HepG2 (cell line): ENCODE measurements around the gene PRR15L. TPM values are rescaled to one million over a fixed set of nuclear protein-coding genes. Genes with fewer than 3 reads are reported as not detected.

ENCODE experiments used
- ATAC-seq: fragments of 200-7000 bp; cut with Tn5 transposase; 3 replicates; pipeline ENCODE4 v1.9.1; 2020; ENCODE audit warnings: mild to moderate bottlenecking, moderate library complexity
- BruUV-seq: library from RNA; stranded (reverse); fragments of 400-500 nt; replicated peaks from 2 replicates; lab custom pipeline; 2021; lab: Mats Ljungman, UMichigan
- CTCF ChIA-PET: fragments of 300-600 bp; formaldehyde crosslinking; extraction: SDS; loops from one replicate; lab custom pipeline; 2021; ENCODE audit warnings: low total read pairs, inconsistent platforms, low intra/inter-chr PET ratio; lab: Yijun Ruan, JAX
- POLR2A ChIA-PET: fragments of 350-600 bp; sonication (Branson Sonifier 250); formaldehyde crosslinking; loops from one replicate; lab custom pipeline; 2020; ENCODE audit warnings: antibody characterized with exemption, inconsistent platforms; lab: Yijun Ruan, JAX
- DNase-seq: peaks from one replicate; pipeline ENCODE4 v3.0.0-alpha.2; 2015; ENCODE audit warnings: low spot score
- FAIRE-seq: peaks from 3 replicates; lab custom pipeline; 2011; peaks lifted over from hg19 to GRCh38; lab: Jason Lieb, UNC
- H2AFZ ChIP-seq: one replicate; pipeline ENCODE4 v1.6.1; 2011; ENCODE audit warnings: low read length, inconsistent platforms
- H3K27ac ChIP-seq: fragments of 300-600 bp; 3 replicates; pipeline ENCODE4 v1.8.0; 2011; ENCODE audit warnings: mixed run types, mild to moderate bottlenecking, mixed read lengths, low read length, inconsistent platforms; ENCODE audit not compliant: insufficient read depth; ENCODE audit errors: extremely low read length
- H3K27me3 ChIP-seq, 2 experiments: fragments of 200-600 bp in 1 of 2; 2 replicates in 1 of 2; 3 replicates in 1 of 2; pipeline versions ENCODE4 v1.6.0 to v1.8.0; 2011; ENCODE audit warnings: low read length in 2 of 2, mild to moderate bottlenecking in 2 of 2, moderate library complexity in 2 of 2, inconsistent platforms in 1 of 2; ENCODE audit not compliant: insufficient read depth in 2 of 2, control insufficient read depth in 1 of 2
- H3K36me3 ChIP-seq, 2 experiments: fragments of 200-600 bp in 1 of 2; replicated peaks in 1 of 2; 2 replicates in 1 of 2; 3 replicates in 1 of 2; pipeline versions ENCODE4 v1.5.1 to v1.8.0; 2011; ENCODE audit warnings: low read length in 2 of 2, inconsistent platforms in 1 of 2; ENCODE audit not compliant: insufficient read depth in 2 of 2, control insufficient read depth in 1 of 2
- H3K4me1 ChIP-seq: 2 replicates; pipeline ENCODE4 v1.5.1; 2012; ENCODE audit warnings: low read length, inconsistent platforms; ENCODE audit not compliant: insufficient read depth
- H3K4me2 ChIP-seq: 2 replicates; pipeline ENCODE4 v1.6.0; 2011; ENCODE audit warnings: low read depth, low read length, inconsistent platforms
- H3K4me3 ChIP-seq, 3 experiments: fragments of 200-600 bp in 1 of 3; sonication (generic), shearing (Covaris generic) in 1 of 3; replicated peaks in 1 of 3; 2 replicates each; pipeline ENCODE4 v1.5.1; 2011 to 2016; ENCODE audit warnings: low read length in 3 of 3, inconsistent platforms in 2 of 3, low read depth in 2 of 3, mild to moderate bottlenecking in 2 of 3, control low read depth in 1 of 3, mixed read lengths in 1 of 3; ENCODE audit not compliant: insufficient read depth in 1 of 3
- H3K79me2 ChIP-seq: one replicate; pipeline ENCODE4 v1.6.1; 2011; ENCODE audit warnings: low read length, inconsistent platforms; ENCODE audit not compliant: insufficient read depth
- H3K9ac ChIP-seq: 2 replicates; pipeline ENCODE4 v1.6.0; 2011; ENCODE audit warnings: mild to moderate bottlenecking, low read depth, low read length, inconsistent platforms; ENCODE audit not compliant: insufficient read depth
- H3K9me3 ChIP-seq: 2 replicates; pipeline ENCODE4 v1.5.1; 2012; ENCODE audit warnings: mild to moderate bottlenecking, low read length
- H4K20me1 ChIP-seq: 2 replicates; pipeline ENCODE4 v1.6.0; 2011; ENCODE audit warnings: inconsistent platforms, mild to moderate bottlenecking, low read length, moderate library complexity; ENCODE audit not compliant: insufficient read depth
- AGO2 ChIP-seq: fragments of 200-400 bp; formaldehyde crosslinking; optimal IDR thresholded peaks from 2 replicates; pipeline ENCODE3; 2017; ENCODE audit warnings: mild to moderate bottlenecking, low read depth, low read length, moderate library complexity
- CEBPB ChIP-seq: IDR thresholded peaks from 2 replicates; pipeline ENCODE4 v1.6.1; 2011; ENCODE audit warnings: low read depth, low read length, improper control_type of control experiment, borderline replicate concordance
- CENPT ChIP-seq: sonication (generic); formaldehyde crosslinking; IDR thresholded peaks from 2 replicates; pipeline ENCODE4 v1.8.0; 2022; ENCODE audit warnings: low read depth, mild to moderate bottlenecking, moderate library complexity, missing genetic modification reagents
- DNMT1 ChIP-seq: sonication (generic); formaldehyde crosslinking; IDR thresholded peaks from 2 replicates; pipeline ENCODE4 v1.5.1; 2020; ENCODE audit warnings: mild to moderate bottlenecking, missing genetic modification reagents
- MAZ ChIP-seq, 2 experiments: sonication (generic) in 1 of 2; formaldehyde crosslinking in 1 of 2; IDR thresholded peaks; 2 replicates each; pipeline versions ENCODE4 v1.5.0 to v1.6.1; 2012 to 2020; ENCODE audit warnings: low read depth in 2 of 2, mild to moderate bottlenecking in 2 of 2, borderline replicate concordance in 1 of 2, improper control_type of control experiment in 1 of 2, low read length in 1 of 2, missing genetic modification reagents in 1 of 2, moderate library complexity in 1 of 2
- MED8 ChIP-seq: sonication (generic); formaldehyde crosslinking; IDR thresholded peaks from 2 replicates; pipeline ENCODE4 v1.8.1; 2023; ENCODE audit warnings: mild to moderate bottlenecking, missing genetic modification reagents; ENCODE audit not compliant: insufficient replicate concordance
- MZF1 ChIP-seq: sonication (generic); formaldehyde crosslinking; IDR thresholded peaks from 2 replicates; pipeline ENCODE4 v1.8.1; 2023; ENCODE audit warnings: mild to moderate bottlenecking, missing genetic modification reagents, borderline replicate concordance
- PAF1 ChIP-seq: IDR thresholded peaks from 2 replicates; pipeline ENCODE4 v1.6.1; 2016; ENCODE audit warnings: missing genetic modification reagents, missing compliant biosample characterization
- SMAD1 ChIP-seq: sonication (generic); formaldehyde crosslinking; IDR thresholded peaks from 2 replicates; pipeline ENCODE4 v1.4.0; 2020; ENCODE audit warnings: missing genetic modification reagents, low read depth, mild to moderate bottlenecking, borderline replicate concordance
- YEATS2 ChIP-seq: sonication (generic); formaldehyde crosslinking; IDR thresholded peaks from 2 replicates; pipeline ENCODE4 v1.4.0; 2020; ENCODE audit warnings: missing genetic modification reagents, borderline replicate concordance
- ZFP37 ChIP-seq: sonication (generic); formaldehyde crosslinking; IDR thresholded peaks from 2 replicates; pipeline ENCODE4 v1.4.0; 2020; ENCODE audit warnings: missing genetic modification reagents, borderline replicate concordance
- ZNF282 ChIP-seq: fragments of 450-650 bp; IDR thresholded peaks from 2 replicates; pipeline ENCODE4 v1.6.1; 2018; ENCODE audit not compliant: partially characterized antibody
- ZNF556 ChIP-seq: sonication (generic); formaldehyde crosslinking; IDR thresholded peaks from 2 replicates; pipeline ENCODE4 v1.4.0; 2020; ENCODE audit warnings: mild to moderate bottlenecking, missing genetic modification reagents, borderline replicate concordance
- ZNF629 ChIP-seq: sonication (generic); formaldehyde crosslinking; conservative IDR thresholded peaks from 2 replicates; pipeline ENCODE4 v1.5.0; 2020; ENCODE audit warnings: missing genetic modification reagents
- WGBS: methylation state at CpG from one replicate; pipeline ENCODE4 v1.1.6; 2017; ENCODE audit warnings: low lambda C conversion rate; 5-methylcytosine and 5-hydroxymethylcytosine counted together
- in situ Hi-C: cut with HindIII; loops from 2 replicates; pipeline ENCODE4 v1.10.0; 2017; ENCODE audit warnings: low pct_unique_long_range_greater_than_20kb; ENCODE audit not compliant: extremely low pct_ligation_motif_present
- intact Hi-C: fragments of 100-400 bp; cut with micrococcal nuclease; formaldehyde crosslinking; loops from one replicate; pipeline ENCODE4 v1.10.0; 2022; ENCODE audit not compliant: unreplicated experiment
- polyA plus RNA-seq, 8 experiments: library from polyadenylated mRNA; depleted of rRNA in 3 of 8; stranded (reverse) in 7 of 8; unstranded in 1 of 8; fragments of >200 nt; fragmentation: Illumina TruSeq in 4 of 8; extraction: Trizol in 4 of 8; gene quantifications; 2 replicates each; pipeline versions ENCODE4 v1.2.1 to v1.2.3, GENCODE V29; 2011 to 2016; ENCODE audit warnings: low read depth in 4 of 8, missing spikeins in 1 of 8, mixed read lengths in 1 of 8; ENCODE audit not compliant: insufficient read depth in 1 of 8
- total RNA-seq, 5 experiments: library from RNA; depleted of rRNA; stranded (reverse); fragments of >200 nt; fragmentation: Illumina TruSeq; extraction: Trizol; gene quantifications; 2 replicates each; pipeline ENCODE4 v1.2.3, GENCODE V29; 2016; ENCODE audit warnings: low read depth in 1 of 5
- TF ChIP-seq, protein P1 (sequence below): sonication (generic); formaldehyde crosslinking; IDR thresholded peaks from 2 replicates; pipeline ENCODE4 v1.4.0; 2020; ENCODE audit warnings: missing genetic modification reagents, mild to moderate bottlenecking, borderline replicate concordance
- TF ChIP-seq, protein P2 (sequence below): sonication (generic); formaldehyde crosslinking; IDR thresholded peaks from 2 replicates; pipeline ENCODE4 v1.5.0; 2020; ENCODE audit warnings: missing genetic modification reagents, mild to moderate bottlenecking, borderline replicate concordance
- TF ChIP-seq, protein P3 (sequence below): sonication (generic); formaldehyde crosslinking; IDR thresholded peaks from 2 replicates; pipeline ENCODE4 v1.4.0; 2020; ENCODE audit warnings: low read depth, mild to moderate bottlenecking, missing genetic modification reagents
- TF ChIP-seq, protein P4 (sequence below): IDR thresholded peaks from 2 replicates; pipeline ENCODE4 v1.6.1; 2018; ENCODE audit warnings: missing genetic modification reagents, mild to moderate bottlenecking, missing compliant biosample characterization

Gene PRR15L
- total and polyA plus RNA-seq, 2 of the 13 experiments (the other 11 are each of a cell fraction or from before 2014, with no cell fraction given) = 0.44 to 2.0 TPM

DNA sequence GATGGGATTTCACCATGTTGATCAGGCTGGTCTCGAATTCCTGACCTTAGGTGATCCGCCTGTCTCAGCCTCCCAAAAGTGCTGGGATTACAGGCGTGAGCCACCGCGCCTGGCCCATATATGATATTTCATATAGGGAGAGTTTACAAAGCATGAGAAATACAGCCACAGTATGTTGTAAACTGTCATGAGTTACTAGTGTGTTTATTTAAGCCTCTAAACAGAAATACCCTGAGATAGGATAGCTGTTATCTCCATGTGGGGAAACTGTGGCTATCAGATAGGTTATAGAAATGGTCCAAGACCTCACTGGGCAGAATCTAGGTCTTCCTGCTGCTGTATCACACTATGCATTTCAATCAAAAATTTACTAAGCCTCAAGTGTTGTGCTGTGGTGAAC is 11.2 kb upstream of the PRR15L start:
- no peaks in the 10 kb centered on the region for H4K20me1 ChIP-seq
- ATAC-seq = no peak
- H3K9me3 ChIP-seq = no peaks in the 10 kb centered on the region
- peaks cover 17% of the 10 kb centered on the region for H3K79me2 ChIP-seq
- no peak overlapping the region for H3K9ac ChIP-seq
- H3K4me2 ChIP-seq = no peak overlapping the region
- peaks cover 5 to 7% of the 10 kb centered on the region in 2 experiments for H3K36me3 ChIP-seq
- H3K4me3 ChIP-seq = no peak overlapping the region
- in situ Hi-C loops = no loop called here
- ChIA-PET POLR2A (interaction anchor here (9.9 kb wide), 1 partner anchor 14 kb away, joined by 267 read pairs; the partner anchor contains the start of gene PRR15L), CTCF (interaction anchor here (2.9 kb wide), 1 partner anchor 20 kb away, joined by 13 read pairs; no protein-coding TSS in a partner anchor)
- peaks cover 64% of the 10 kb centered on the region for H3K4me1 ChIP-seq
- no peak overlapping the region for H3K27ac ChIP-seq
- intact Hi-C loops = no loop called here
- FAIRE-seq = no peak
- DNase-seq = no peak
- no peaks in the 10 kb centered on the region; a peak in 1 of 5 replicates for H3K27me3 ChIP-seq
- 99% methylated on average over 5 of the region's 5 CpGs for WGBS
- BruUV-seq = no TSS peak
- no peak overlapping the region for H2AFZ ChIP-seq
- no peak for TF ChIP-seq YEATS2 (CRISPR knock-in tag)
- TF ChIP-seq ZNF282 = no peak
- no peak for TF ChIP-seq ZNF629
- no peak for TF ChIP-seq MED8 (CRISPR knock-in tag)
- TF ChIP-seq, protein P1, sequence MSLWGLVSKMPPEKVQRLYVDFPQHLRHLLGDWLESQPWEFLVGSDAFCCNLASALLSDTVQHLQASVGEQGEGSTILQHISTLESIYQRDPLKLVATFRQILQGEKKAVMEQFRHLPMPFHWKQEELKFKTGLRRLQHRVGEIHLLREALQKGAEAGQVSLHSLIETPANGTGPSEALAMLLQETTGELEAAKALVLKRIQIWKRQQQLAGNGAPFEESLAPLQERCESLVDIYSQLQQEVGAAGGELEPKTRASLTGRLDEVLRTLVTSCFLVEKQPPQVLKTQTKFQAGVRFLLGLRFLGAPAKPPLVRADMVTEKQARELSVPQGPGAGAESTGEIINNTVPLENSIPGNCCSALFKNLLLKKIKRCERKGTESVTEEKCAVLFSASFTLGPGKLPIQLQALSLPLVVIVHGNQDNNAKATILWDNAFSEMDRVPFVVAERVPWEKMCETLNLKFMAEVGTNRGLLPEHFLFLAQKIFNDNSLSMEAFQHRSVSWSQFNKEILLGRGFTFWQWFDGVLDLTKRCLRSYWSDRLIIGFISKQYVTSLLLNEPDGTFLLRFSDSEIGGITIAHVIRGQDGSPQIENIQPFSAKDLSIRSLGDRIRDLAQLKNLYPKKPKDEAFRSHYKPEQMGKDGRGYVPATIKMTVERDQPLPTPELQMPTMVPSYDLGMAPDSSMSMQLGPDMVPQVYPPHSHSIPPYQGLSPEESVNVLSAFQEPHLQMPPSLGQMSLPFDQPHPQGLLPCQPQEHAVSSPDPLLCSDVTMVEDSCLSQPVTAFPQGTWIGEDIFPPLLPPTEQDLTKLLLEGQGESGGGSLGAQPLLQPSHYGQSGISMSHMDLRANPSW (CRISPR knock-in tag) = no peak
- TF ChIP-seq, protein P2, sequence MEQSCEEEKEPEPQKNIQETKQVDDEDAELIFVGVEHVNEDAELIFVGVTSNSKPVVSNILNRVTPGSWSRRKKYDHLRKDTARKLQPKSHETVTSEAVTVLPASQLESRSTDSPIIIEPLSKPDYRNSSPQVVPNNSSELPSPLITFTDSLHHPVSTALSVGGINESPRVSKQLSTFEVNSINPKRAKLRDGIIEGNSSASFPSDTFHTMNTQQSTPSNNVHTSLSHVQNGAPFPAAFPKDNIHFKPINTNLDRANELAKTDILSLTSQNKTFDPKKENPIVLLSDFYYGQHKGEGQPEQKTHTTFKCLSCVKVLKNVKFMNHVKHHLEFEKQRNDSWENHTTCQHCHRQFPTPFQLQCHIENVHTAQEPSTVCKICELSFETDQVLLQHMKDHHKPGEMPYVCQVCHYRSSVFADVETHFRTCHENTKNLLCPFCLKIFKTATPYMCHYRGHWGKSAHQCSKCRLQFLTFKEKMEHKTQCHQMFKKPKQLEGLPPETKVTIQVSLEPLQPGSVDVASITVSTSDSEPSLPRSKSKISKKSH = no peak
- no peak for TF ChIP-seq PAF1
- no peak for TF ChIP-seq CEBPB
- TF ChIP-seq DNMT1 = no peak
- TF ChIP-seq ZNF556 (CRISPR knock-in tag) = no peak
- no peak for TF ChIP-seq MZF1 (CRISPR knock-in tag)
- TF ChIP-seq AGO2 = no peak
- TF ChIP-seq MAZ (IDR thresholded peaks at IDR 0.05; ENCODE audit: borderline replicate concordance, low read depth, low read length) = no peak
- TF ChIP-seq MAZ (CRISPR knock-in tag; IDR thresholded peaks at IDR 0.05; ENCODE audit: low read depth) = no peak
- no peak for TF ChIP-seq ZFP37
- TF ChIP-seq, protein P3, sequence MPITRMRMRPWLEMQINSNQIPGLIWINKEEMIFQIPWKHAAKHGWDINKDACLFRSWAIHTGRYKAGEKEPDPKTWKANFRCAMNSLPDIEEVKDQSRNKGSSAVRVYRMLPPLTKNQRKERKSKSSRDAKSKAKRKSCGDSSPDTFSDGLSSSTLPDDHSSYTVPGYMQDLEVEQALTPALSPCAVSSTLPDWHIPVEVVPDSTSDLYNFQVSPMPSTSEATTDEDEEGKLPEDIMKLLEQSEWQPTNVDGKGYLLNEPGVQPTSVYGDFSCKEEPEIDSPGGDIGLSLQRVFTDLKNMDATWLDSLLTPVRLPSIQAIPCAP (CRISPR knock-in tag) = no peak
- TF ChIP-seq, protein P4, sequence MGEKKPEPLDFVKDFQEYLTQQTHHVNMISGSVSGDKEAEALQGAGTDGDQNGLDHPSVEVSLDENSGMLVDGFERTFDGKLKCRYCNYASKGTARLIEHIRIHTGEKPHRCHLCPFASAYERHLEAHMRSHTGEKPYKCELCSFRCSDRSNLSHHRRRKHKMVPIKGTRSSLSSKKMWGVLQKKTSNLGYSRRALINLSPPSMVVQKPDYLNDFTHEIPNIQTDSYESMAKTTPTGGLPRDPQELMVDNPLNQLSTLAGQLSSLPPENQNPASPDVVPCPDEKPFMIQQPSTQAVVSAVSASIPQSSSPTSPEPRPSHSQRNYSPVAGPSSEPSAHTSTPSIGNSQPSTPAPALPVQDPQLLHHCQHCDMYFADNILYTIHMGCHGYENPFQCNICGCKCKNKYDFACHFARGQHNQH (CRISPR knock-in tag) = no peak
- TF ChIP-seq CENPT = no peak
- no peak for TF ChIP-seq SMAD1 (CRISPR knock-in tag)
